ENCODE measurements around the gene TSPEAR.
A peak's percentile ranks its signal among the peaks of the same experiment; 100 is the strongest.

The TSPEAR gene

GRCh38 chr21:44518686-44519085 is 192.7 kb downstream of the TSPEAR start:
- no peak for DNase-seq (ENCODE audit: low read depth, low spot score)

GRCh38 chr21:44517175-44517899 is 194.0 kb downstream of the TSPEAR start:
- DNase-seq (ENCODE audit: low read depth, low spot score): no peak

GRCh38 chr21:44516828-44517174 is 194.6 kb downstream of the TSPEAR start:
- DNase-seq (ENCODE audit: low read depth, low spot score): no peak

GRCh38 chr21:44516342-44516741 is 195.0 kb downstream of the TSPEAR start:
- DNase-seq (ENCODE audit: low read depth, low spot score): no peak

GRCh38 chr21:44515359-44516165 is 195.8 kb downstream of the TSPEAR start:
- DNase-seq (ENCODE audit: low read depth, low spot score): no peak

GRCh38 chr21:44514746-44515358 is 196.5 kb downstream of the TSPEAR start:
- DNase-seq (ENCODE audit: low read depth, low spot score): no peak

DNA sequence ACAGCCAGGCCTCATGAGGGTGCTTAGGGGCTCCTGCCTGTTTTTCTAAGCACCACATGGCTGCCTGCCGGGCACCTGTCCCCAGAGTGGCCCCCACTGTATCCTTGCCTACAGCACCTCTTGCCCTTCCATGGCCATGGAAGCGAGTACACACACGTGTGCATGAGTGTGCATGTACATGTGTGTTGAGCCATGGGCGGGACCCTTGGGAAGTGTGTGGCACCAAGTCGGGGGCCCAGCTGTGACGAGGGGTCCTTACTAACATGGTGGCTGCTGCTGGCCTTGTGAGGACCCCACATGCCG is 197.2 kb downstream of the TSPEAR start:
- no peak for DNase-seq (ENCODE audit: low read depth, low spot score)

DNA sequence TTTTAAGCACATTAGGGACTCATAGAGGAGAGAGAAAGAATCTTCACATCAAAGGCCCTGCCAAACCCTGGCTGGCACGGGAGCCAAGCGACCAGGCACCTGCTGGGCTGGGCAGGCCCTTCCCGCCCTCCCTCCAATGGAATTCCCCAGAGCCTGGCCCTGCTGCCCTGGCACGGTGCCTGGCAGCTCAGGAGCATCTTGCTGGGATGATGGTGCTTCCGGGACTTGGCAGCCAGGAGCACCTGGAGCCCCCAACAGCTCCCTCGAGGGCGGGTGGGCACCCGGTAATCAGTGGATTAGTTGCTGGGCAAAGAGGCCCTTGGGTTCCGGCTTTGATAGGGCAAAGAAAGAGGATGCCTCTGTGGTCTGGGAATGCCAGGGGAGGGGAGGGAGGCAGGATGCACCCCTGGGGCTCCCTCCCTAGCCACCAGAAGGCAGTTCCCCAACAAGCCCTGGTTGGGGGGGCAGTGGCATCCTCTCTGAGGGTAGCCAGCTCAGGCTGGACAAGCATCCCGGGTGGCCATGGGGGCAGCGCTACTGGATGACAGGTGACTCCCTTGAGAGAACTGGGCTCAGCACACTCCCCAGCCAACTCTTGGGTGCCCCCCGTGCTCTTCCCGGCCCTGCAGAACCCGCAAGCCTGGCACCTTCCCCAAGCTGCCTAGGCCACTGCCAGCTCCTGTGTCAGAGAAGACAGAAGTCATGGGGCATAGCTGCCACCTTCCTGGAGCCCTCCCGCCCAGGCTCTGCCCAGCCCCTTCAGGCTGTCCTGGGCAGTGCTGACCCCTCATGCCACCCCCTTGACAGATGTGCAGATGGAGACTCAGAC is 197.8 kb downstream of the TSPEAR start:
- DNase-seq (ENCODE audit: low read depth, low spot score): no peak

GRCh38 chr21:44512496-44513388 is 198.6 kb downstream of the TSPEAR start:
- no peak for DNase-seq (ENCODE audit: low read depth, low spot score)

DNA sequence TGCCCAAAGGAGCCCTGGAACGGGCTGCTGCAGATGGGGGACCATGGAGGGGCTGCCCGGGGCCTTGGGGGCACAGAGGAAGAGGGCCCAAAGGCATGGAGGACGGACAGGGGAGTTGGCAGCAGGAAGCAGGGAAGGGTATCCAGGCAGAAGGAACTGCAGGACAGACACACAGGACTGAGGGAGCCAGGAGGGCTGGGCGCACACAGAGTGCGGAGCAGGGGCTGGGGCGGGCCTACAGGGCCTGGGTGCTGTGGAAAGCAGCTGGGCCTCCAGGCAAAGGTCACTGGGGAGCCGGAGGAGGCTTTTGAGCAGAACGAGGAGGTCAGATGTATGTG is 199.5 kb downstream of the TSPEAR start:
- DNase-seq (ENCODE audit: low read depth, low spot score): no peak

GRCh38 chr21:44511219-44511937 is 200.0 kb downstream of the TSPEAR start:
- no peak for DNase-seq (ENCODE audit: low read depth, low spot score)

DNA sequence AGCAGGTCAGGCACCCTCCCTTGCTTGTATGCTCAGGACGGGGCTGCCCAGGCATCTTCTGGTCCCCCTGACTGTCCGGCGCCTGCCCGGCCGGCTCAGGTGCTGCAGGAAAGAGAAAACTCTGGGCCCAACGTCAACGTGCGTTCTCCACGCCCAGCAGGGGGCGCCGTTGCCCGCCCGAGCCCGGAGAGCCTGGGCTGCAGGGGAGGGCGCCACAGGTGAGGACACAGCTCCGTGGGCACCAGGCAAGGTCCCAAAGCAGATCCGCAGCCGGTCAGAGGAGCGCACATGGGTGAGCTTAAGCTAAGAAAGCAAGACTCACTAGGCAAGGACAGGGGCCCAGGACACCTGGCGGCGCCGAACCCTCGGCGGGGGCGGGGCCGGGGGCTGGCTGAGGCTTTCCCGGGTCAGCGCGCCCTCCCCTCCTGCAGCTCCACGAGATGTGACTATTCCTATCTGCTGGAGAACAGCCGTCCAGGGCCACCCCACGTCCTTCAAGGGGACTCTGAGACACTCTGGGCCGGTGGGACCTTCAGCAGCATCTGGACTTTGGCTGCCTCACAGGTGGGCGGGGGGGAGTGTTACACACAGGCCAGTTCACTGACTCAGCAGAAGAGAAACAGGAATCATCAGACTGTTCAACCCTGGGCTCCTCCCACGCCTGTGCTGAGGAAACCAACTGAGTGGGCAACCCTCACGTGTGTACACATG is 200.7 kb downstream of the TSPEAR start:
- peak; percentile 59 for DNase-seq (ENCODE audit: low read depth, low spot score)

DNA sequence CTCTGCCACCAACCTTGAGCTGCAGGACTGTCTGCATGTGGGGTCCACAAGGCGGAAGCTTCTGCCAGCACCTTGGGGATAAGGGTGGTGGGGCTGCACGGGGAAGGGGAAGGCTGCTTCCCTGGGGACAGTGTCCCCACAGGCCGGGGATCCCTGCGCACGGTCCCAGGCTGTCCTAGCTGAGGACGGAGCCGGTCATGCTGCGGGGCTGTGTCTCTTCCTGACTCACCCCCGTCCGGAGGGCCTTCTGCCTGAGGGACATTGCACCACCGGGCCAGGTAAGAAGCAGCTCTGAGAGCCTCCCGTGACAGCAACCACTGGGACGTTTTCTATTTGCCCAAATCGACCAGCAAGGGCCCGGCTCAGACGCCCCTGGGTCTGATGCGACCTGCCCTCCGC is 201.3 kb downstream of the TSPEAR start:
- no peak for DNase-seq (ENCODE audit: low read depth, low spot score)

- no peak for DNase-seq (ENCODE audit: low read depth, low spot score)
Observed at GRCh38 chr21:44509539-44509938, 201.8 kb downstream of the TSPEAR start.

GRCh38 chr21:44508711-44509445 is 202.5 kb downstream of the TSPEAR start:
- no peak for DNase-seq (ENCODE audit: low read depth, low spot score)

DNA sequence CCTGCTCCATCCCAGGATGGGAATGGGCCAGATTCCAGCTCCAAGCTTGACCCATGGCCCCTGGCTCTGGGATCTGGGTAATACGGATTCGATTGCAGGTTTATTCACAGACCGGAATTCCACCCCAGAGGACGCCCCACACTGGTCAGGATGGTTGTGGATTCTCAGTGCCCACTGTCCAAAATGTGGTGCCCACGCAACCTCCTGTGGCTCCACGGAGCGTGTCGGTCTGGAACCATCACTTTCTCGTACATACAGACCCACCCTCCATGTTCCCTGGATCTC is 203.0 kb downstream of the TSPEAR start:
- DNase-seq (ENCODE audit: low read depth, low spot score): no peak

GRCh38 chr21:44507673-44508425 is 203.5 kb downstream of the TSPEAR start:
- no peak for DNase-seq (ENCODE audit: low read depth, low spot score)
